ENCODE measurements around the gene PRLHR. TPM values are rescaled to one million over a fixed set of nuclear protein-coding genes. Genes with fewer than 3 reads are reported as not detected.

The PRLHR gene
- polyA plus RNA-seq, 1 experiment = not detected

- Histone ChIP-seq H3K4me3 (ENCODE audit: low read depth, low read length) (no peak overlapping the region), H3K27me3 (ENCODE audit: control insufficient read depth, insufficient read depth, low read length) (no peaks in the 10 kb centered on the region), H3K36me3 (ENCODE audit: control insufficient read depth, insufficient read depth, low read length) (no peaks in the 10 kb centered on the region)
- CTCF ChIA-PET = interaction anchor here (0.6 kb wide), 1 partner anchor 245 kb away, joined by 3 read pairs; no protein-coding TSS in a partner anchor
- DNase-seq (ENCODE audit: low read depth) = no peak
- POLR2A ChIA-PET = no interaction called here
- no peak for TF ChIP-seq CTCF (IDR thresholded peaks at IDR 0.05; ENCODE audit: insufficient read depth, low read depth, low read length)
Observed at GRCh38 chr10:118551535-118552100, 43.8 kb downstream of the PRLHR start.

DNA sequence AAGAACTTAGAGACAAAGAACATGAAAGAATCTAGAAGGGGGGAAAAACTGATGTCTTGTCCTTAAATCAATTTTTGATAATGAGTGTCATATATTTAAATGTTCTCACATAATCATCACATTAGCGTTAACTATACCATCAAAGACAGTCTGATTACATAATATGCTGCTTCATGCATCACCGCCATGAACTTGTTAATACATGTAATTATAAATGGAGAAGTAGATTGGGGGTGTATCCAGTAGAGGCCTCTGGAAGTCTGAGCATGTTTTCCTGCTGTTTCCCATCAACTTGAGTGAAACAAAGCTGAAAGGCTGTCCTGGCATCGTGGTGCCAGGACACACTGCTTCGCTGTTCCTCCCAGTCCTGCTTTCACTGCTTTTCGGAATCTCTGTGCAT lies 48.2 kb downstream of the PRLHR start:
- Histone ChIP-seq H3K27me3 (ENCODE audit: control insufficient read depth, insufficient read depth, low read length) (peaks cover 1% of the 10 kb centered on the region; the same call in 1 of the 2 replicates), H3K4me3 (ENCODE audit: low read depth, low read length) (no peak overlapping the region), H3K36me3 (ENCODE audit: control insufficient read depth, insufficient read depth, low read length) (no peaks in the 10 kb centered on the region)
- DNase-seq (ENCODE audit: low read depth) = no peak
- POLR2A ChIA-PET = no interaction called here
- CTCF ChIA-PET = no interaction called here
- no peak for TF ChIP-seq CTCF (IDR thresholded peaks at IDR 0.05; ENCODE audit: insufficient read depth, low read depth, low read length)

DNA sequence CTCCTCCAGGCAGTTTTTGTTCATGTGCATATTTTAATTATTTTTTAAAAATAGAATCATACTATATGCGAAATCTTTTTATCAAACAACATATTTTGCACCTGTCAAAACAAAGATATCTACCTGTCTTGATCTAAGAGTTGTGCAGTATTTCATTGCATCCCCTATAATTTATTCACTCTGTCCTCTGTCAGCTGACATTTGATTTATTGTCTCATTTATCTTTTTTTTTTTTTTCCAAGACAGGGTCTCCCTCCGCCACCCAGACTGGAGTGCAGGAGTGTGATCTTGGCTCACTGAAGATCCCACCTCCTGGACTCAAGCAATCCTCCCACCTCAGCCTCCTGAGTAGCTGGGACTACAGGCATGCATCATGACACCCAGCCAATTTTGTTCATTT lies 49.0 kb downstream of the PRLHR start:
- no peak for DNase-seq (ENCODE audit: low read depth)
- no peak for TF ChIP-seq CTCF (IDR thresholded peaks at IDR 0.05; ENCODE audit: insufficient read depth, low read depth, low read length)
- Histone ChIP-seq H3K4me3 (ENCODE audit: low read depth, low read length) (no peak overlapping the region), H3K27me3 (ENCODE audit: control insufficient read depth, insufficient read depth, low read length) (peaks cover 1% of the 10 kb centered on the region; the same call in 1 of the 2 replicates), H3K36me3 (ENCODE audit: control insufficient read depth, insufficient read depth, low read length) (no peaks in the 10 kb centered on the region)
- POLR2A ChIA-PET = no interaction called here
- CTCF ChIA-PET = interaction anchor here (1.1 to 1.2 kb wide), 2 partner anchors 15 to 23 kb away, joined by 3 to 4 read pairs; no protein-coding TSS in a partner anchor

GRCh38 chr10:118545381-118545780 lies 50.1 kb downstream of the PRLHR start:
- Histone ChIP-seq H3K4me3 (ENCODE audit: low read depth, low read length) (no peak overlapping the region), H3K36me3 (ENCODE audit: control insufficient read depth, insufficient read depth, low read length) (no peaks in the 10 kb centered on the region), H3K27me3 (ENCODE audit: control insufficient read depth, insufficient read depth, low read length) (peaks cover 1% of the 10 kb centered on the region; the same call in 1 of the 2 replicates)
- TF ChIP-seq CTCF (IDR thresholded peaks at IDR 0.05; ENCODE audit: insufficient read depth, low read depth, low read length) = no peak
- ChIA-PET POLR2A (no interaction called here), CTCF (interaction anchor here (1.1 to 2.3 kb wide), 3 partner anchors 9 to 22 kb away, joined by 3 to 10 read pairs (median 4); no protein-coding TSS in a partner anchor)
- no peak for DNase-seq (ENCODE audit: low read depth)

- no peak for DNase-seq (ENCODE audit: low read depth)
- no peak for TF ChIP-seq CTCF (IDR thresholded peaks at IDR 0.05; ENCODE audit: insufficient read depth, low read depth, low read length)
- Histone ChIP-seq H3K36me3 (ENCODE audit: control insufficient read depth, insufficient read depth, low read length) (no peaks in the 10 kb centered on the region), H3K4me3 (ENCODE audit: low read depth, low read length) (no peak overlapping the region), H3K27me3 (ENCODE audit: control insufficient read depth, insufficient read depth, low read length) (peaks cover 1% of the 10 kb centered on the region; the same call in 1 of the 2 replicates)
- ChIA-PET CTCF (interaction anchor here (0.6 to 2.3 kb wide), 10 partner anchors 10 to 1048 kb away, joined by 3 to 10 read pairs (median 3); no protein-coding TSS in a partner anchor), POLR2A (no interaction called here)
Observed at GRCh38 chr10:118544401-118544948, 51.0 kb downstream of the PRLHR start.
